AG04449 (cell line): ENCODE results near the gene SYNPR.

ENCODE experiments used
- CTCF ChIA-PET: fragments of 350-600 bp; formaldehyde crosslinking; extraction: SDS; loops from one replicate; lab custom pipeline; 2021; ENCODE audit warnings: antibody characterized with exemption; lab: Yijun Ruan, JAX
- POLR2A ChIA-PET: fragments of 400-600, 350-600 bp; formaldehyde crosslinking; extraction: SDS; loops from one replicate; lab custom pipeline; 2020; ENCODE audit warnings: antibody characterized with exemption, inconsistent platforms; lab: Yijun Ruan, JAX
- DNase-seq: peaks from one replicate; pipeline ENCODE4 v3.0.0-alpha.2; 2010; ENCODE audit warnings: low read depth, low spot score
- H3K4me3 ChIP-seq: 2 replicates; pipeline ENCODE4 v1.5.1; 2011; ENCODE audit warnings: low read depth, mild to moderate bottlenecking, control low read depth, low read length
- TF ChIP-seq, protein P1 (sequence below): IDR thresholded peaks from one replicate; pipeline ENCODE4 v1.5.1; 2011; ENCODE audit warnings: mild to moderate bottlenecking, moderate library complexity, low read length, control low read depth, inconsistent platforms; ENCODE audit not compliant: insufficient read depth; ENCODE audit errors: missing control alignments

SYNPR gene

GRCh38 chr3:63477494-63478129 lies 199.5 kb downstream of the SYNPR start:
- CTCF ChIA-PET: no interaction called here
- TF ChIP-seq, protein P1, sequence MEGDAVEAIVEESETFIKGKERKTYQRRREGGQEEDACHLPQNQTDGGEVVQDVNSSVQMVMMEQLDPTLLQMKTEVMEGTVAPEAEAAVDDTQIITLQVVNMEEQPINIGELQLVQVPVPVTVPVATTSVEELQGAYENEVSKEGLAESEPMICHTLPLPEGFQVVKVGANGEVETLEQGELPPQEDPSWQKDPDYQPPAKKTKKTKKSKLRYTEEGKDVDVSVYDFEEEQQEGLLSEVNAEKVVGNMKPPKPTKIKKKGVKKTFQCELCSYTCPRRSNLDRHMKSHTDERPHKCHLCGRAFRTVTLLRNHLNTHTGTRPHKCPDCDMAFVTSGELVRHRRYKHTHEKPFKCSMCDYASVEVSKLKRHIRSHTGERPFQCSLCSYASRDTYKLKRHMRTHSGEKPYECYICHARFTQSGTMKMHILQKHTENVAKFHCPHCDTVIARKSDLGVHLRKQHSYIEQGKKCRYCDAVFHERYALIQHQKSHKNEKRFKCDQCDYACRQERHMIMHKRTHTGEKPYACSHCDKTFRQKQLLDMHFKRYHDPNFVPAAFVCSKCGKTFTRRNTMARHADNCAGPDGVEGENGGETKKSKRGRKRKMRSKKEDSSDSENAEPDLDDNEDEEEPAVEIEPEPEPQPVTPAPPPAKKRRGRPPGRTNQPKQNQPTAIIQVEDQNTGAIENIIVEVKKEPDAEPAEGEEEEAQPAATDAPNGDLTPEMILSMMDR: no peak
- POLR2A ChIA-PET: no interaction called here
- no peak for DNase-seq
- H3K4me3 ChIP-seq: no peak overlapping the region

- TF ChIP-seq, protein P1: no peak
- H3K4me3 ChIP-seq: no peak overlapping the region
- no peak for DNase-seq
- CTCF ChIA-PET: interaction anchor here (1.6 kb wide), 1 partner anchor 339 kb away, joined by 4 read pairs; no protein-coding TSS in a partner anchor
- POLR2A ChIA-PET: no interaction called here
Observed at GRCh38 chr3:63478990-63479660, 201.0 kb downstream of the SYNPR start.

- ChIA-PET POLR2A (no interaction called here), CTCF (interaction anchor here (1.0 to 1.6 kb wide), 2 partner anchors 9 to 339 kb away, joined by 3 to 4 read pairs; no protein-coding TSS in a partner anchor)
- no peak for DNase-seq
- TF ChIP-seq, protein P1: no peak
- no peak overlapping the region for H3K4me3 ChIP-seq
Observed at GRCh38 chr3:63479661-63480035, 201.5 kb downstream of the SYNPR start.

GRCh38 chr3:63481627-63482026 lies 203.5 kb downstream of the SYNPR start:
- TF ChIP-seq, protein P1: no peak
- no peak overlapping the region for H3K4me3 ChIP-seq
- ChIA-PET CTCF (no interaction called here), POLR2A (no interaction called here)
- no peak for DNase-seq

DNA sequence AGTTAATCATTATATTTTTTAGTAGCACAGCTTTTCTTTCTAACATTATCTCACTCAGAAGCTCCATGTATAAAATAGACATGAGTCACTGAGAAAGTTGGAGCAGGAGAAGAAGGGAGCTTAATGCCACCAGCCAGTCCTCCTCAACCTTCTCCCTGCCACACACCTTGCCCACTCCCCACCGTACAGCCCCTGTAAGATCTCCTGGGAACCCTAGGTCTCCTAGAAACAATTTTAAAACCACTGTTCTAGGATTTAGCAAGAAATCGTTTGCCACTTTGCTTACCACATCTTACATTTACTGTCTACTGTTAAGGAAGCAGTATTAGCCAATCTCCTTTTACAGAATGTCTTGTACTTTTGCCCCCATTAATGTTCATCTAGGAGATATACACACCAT lies 204.2 kb downstream of the SYNPR start:
- DNase-seq: no peak
- POLR2A ChIA-PET: no interaction called here
- TF ChIP-seq, protein P1: no peak
- CTCF ChIA-PET: no interaction called here
- H3K4me3 ChIP-seq: no peak overlapping the region

- H3K4me3 ChIP-seq: no peak overlapping the region
- POLR2A ChIA-PET: no interaction called here
- CTCF ChIA-PET: no interaction called here
- TF ChIP-seq, protein P1: no peak
- no peak for DNase-seq
Observed at GRCh38 chr3:63492464-63492863, 214.4 kb downstream of the SYNPR start.
